Fibroblast of the conjunctiva (primary cell): ENCODE data around the gene SCAMP1.
A peak's percentile ranks its signal among the peaks of the same experiment; 100 is the strongest.

ENCODE experiments used
- DNase-seq: peaks from one replicate; pipeline ENCODE4 v3.0.0-alpha.2; 2010; ENCODE audit warnings: low read depth

The SCAMP1 gene

GRCh38 chr5:78496373-78496772 lies 136.0 kb downstream of the SCAMP1 start:
- no peak for DNase-seq

GRCh38 chr5:78497573-78498533 lies 137.4 kb downstream of the SCAMP1 start:
- no peak for DNase-seq

- no peak for DNase-seq
Observed at GRCh38 chr5:78499485-78499884, 139.1 kb downstream of the SCAMP1 start.

- DNase-seq = no peak
Observed at GRCh38 chr5:78500028-78500427, 139.6 kb downstream of the SCAMP1 start.

GRCh38 chr5:78500871-78501270 lies 140.5 kb downstream of the SCAMP1 start:
- DNase-seq = no peak

GRCh38 chr5:78501411-78502352 lies 141.3 kb downstream of the SCAMP1 start:
- DNase-seq = no peak

- no peak for DNase-seq
Observed at GRCh38 chr5:78503958-78504653, 143.7 kb downstream of the SCAMP1 start.

- DNase-seq = peak; percentile 95
Observed at GRCh38 chr5:78504704-78505677, 144.6 kb downstream of the SCAMP1 start.

- DNase-seq = no peak
Observed at GRCh38 chr5:78505860-78506259, 145.4 kb downstream of the SCAMP1 start.

GRCh38 chr5:78506261-78507024 lies 146.0 kb downstream of the SCAMP1 start:
- DNase-seq = no peak

GRCh38 chr5:78507531-78507930 lies 147.1 kb downstream of the SCAMP1 start:
- DNase-seq = no peak

GRCh38 chr5:78508186-78508765 lies 147.9 kb downstream of the SCAMP1 start:
- no peak for DNase-seq

- DNase-seq = no peak
Observed at GRCh38 chr5:78509145-78509865, 148.9 kb downstream of the SCAMP1 start.

GRCh38 chr5:78509884-78510769 lies 149.7 kb downstream of the SCAMP1 start:
- DNase-seq = no peak

- DNase-seq = no peak
Observed at GRCh38 chr5:78511121-78511906, 150.9 kb downstream of the SCAMP1 start.

GRCh38 chr5:78512435-78512834 lies 152.0 kb downstream of the SCAMP1 start:
- no peak for DNase-seq

GRCh38 chr5:78513441-78513840 lies 153.0 kb downstream of the SCAMP1 start:
- no peak for DNase-seq
